DND-41 (cell line): Measurements from ENCODE around the gene XYLT1.

Source experiments
- ATAC-seq: fragments of 200-7000 bp; cut with Tn5 transposase; 3 replicates; pipeline ENCODE4 v1.9.1; 2021; ENCODE audit warnings: low read depth; ENCODE audit not compliant: insufficient read depth
- DNase-seq: peaks from one replicate; pipeline ENCODE4 v3.0.0-alpha.2; 2020
- H2AFZ ChIP-seq: 2 replicates; pipeline ENCODE4 v1.6.0; 2012; ENCODE audit warnings: low read depth, low read length
- H3K27ac ChIP-seq: 2 replicates; pipeline ENCODE4 v1.5.1; 2012; ENCODE audit warnings: low read length, inconsistent platforms
- H3K27me3 ChIP-seq: fragments of 200-600 bp; sonication (generic); 2 replicates; pipeline ENCODE4 v1.6.0; 2012; ENCODE audit warnings: low read length, mild to moderate bottlenecking, inconsistent platforms; ENCODE audit not compliant: insufficient read depth, poor library complexity
- H3K36me3 ChIP-seq: 2 replicates; pipeline ENCODE4 v1.5.1; 2012; ENCODE audit warnings: low read length, inconsistent platforms; ENCODE audit not compliant: insufficient read depth
- H3K4me1 ChIP-seq: 2 replicates; pipeline ENCODE4 v1.5.1; 2012; ENCODE audit warnings: mild to moderate bottlenecking, low read length; ENCODE audit not compliant: insufficient read depth
- H3K4me2 ChIP-seq: 2 replicates; pipeline ENCODE4 v1.6.0; 2012; ENCODE audit warnings: mild to moderate bottlenecking, moderate library complexity, low read length, inconsistent platforms; ENCODE audit not compliant: insufficient read depth
- H3K4me3 ChIP-seq, 2 experiments: fragments of 200-600 bp in 1 of 2; shearing (Covaris generic) in 1 of 2; 2 replicates each; pipeline ENCODE4 v1.5.1; 2012 to 2016; ENCODE audit warnings: inconsistent platforms in 2 of 2, low read length in 2 of 2, mild to moderate bottlenecking in 2 of 2, low read depth in 1 of 2, moderate library complexity in 1 of 2
- H3K79me2 ChIP-seq: 2 replicates; pipeline ENCODE4 v1.6.0; 2012; ENCODE audit warnings: low read length, inconsistent platforms; ENCODE audit not compliant: insufficient read depth
- H3K9ac ChIP-seq: 2 replicates; pipeline ENCODE4 v1.6.0; 2012; ENCODE audit warnings: low read depth, mild to moderate bottlenecking, inconsistent platforms, low read length, moderate library complexity
- H3K9me3 ChIP-seq: 2 replicates; pipeline ENCODE4 v1.5.1; 2012; ENCODE audit warnings: low read length, moderate library complexity, mild to moderate bottlenecking, inconsistent platforms; ENCODE audit not compliant: insufficient read depth, severe bottlenecking
- H4K20me1 ChIP-seq: 2 replicates; pipeline ENCODE4 v1.6.0; 2012; ENCODE audit warnings: low read length; ENCODE audit not compliant: insufficient read depth
- CTCF ChIP-seq: IDR thresholded peaks from 2 replicates; pipeline ENCODE4 v1.5.1; 2012; ENCODE audit warnings: borderline replicate concordance, low read length, moderate library complexity, mild to moderate bottlenecking; ENCODE audit not compliant: poor library complexity, severe bottlenecking; ENCODE audit errors: extremely low read depth
- EZH2 ChIP-seq: IDR thresholded peaks from 3 replicates; pipeline ENCODE4 v1.6.1; 2012; ENCODE audit warnings: borderline replicate concordance, low read depth, mild to moderate bottlenecking, moderate library complexity, low read length, inconsistent platforms; ENCODE audit not compliant: severe bottlenecking

Gene XYLT1

GRCh38 chr16:17176199-17176598 is 294.6 kb downstream of the XYLT1 start:
- H3K27ac ChIP-seq = no peak overlapping the region
- ATAC-seq = no peak
- no peaks in the 10 kb centered on the region for H3K79me2 ChIP-seq

GRCh38 chr16:17173281-17173680 is 297.5 kb downstream of the XYLT1 start:
- no peaks in the 10 kb centered on the region for H3K9me3 ChIP-seq
- DNase-seq (no peak), ATAC-seq (no peak)
- TF ChIP-seq EZH2 (no peak), CTCF (no peak)
- H3K4me3 ChIP-seq = no peak overlapping the region
- H3K9ac ChIP-seq = no peak overlapping the region
- H3K27me3 ChIP-seq = no peaks in the 10 kb centered on the region
- H3K4me2 ChIP-seq = no peak overlapping the region
- H3K79me2 ChIP-seq = no peaks in the 10 kb centered on the region
- H3K4me1 ChIP-seq = no peaks in the 10 kb centered on the region
- no peak overlapping the region for H2AFZ ChIP-seq
- no peaks in the 10 kb centered on the region for H3K36me3 ChIP-seq
- no peaks in the 10 kb centered on the region for H4K20me1 ChIP-seq
- no peak overlapping the region for H3K27ac ChIP-seq

More at GRCh38 chr16:17176199-17176598, 294.6 kb downstream of the XYLT1 start:
- H3K4me3 ChIP-seq = no peak overlapping the region
- no peaks in the 10 kb centered on the region for H3K4me1 ChIP-seq
- no peak overlapping the region for H3K4me2 ChIP-seq
- H3K27me3 ChIP-seq = no peaks in the 10 kb centered on the region
- no peak overlapping the region for H2AFZ ChIP-seq
- H3K9ac ChIP-seq = no peak overlapping the region
- DNase-seq = no peak
- H3K36me3 ChIP-seq = no peaks in the 10 kb centered on the region
- TF ChIP-seq EZH2 = no peak
- no peak for TF ChIP-seq CTCF
- no peaks in the 10 kb centered on the region for H3K9me3 ChIP-seq
- H4K20me1 ChIP-seq = no peaks in the 10 kb centered on the region

GRCh38 chr16:17171250-17172143 is 299.3 kb downstream of the XYLT1 start:
- Histone ChIP-seq H3K4me1 (no peaks in the 10 kb centered on the region), H3K36me3 (no peaks in the 10 kb centered on the region), H3K4me2 (no peak overlapping the region), H2AFZ (no peak overlapping the region), H3K4me3 (no peak overlapping the region), H3K27ac (no peak overlapping the region), H4K20me1 (no peaks in the 10 kb centered on the region), H3K9ac (no peak overlapping the region), H3K27me3 (no peaks in the 10 kb centered on the region), H3K9me3 (no peaks in the 10 kb centered on the region), H3K79me2 (no peaks in the 10 kb centered on the region)
- no peak for DNase-seq
- no peak for TF ChIP-seq CTCF
- no peak for TF ChIP-seq EZH2
- ATAC-seq = no peak
